ENCODE data around the gene FARS2. TPM values are rescaled to one million over a fixed set of nuclear protein-coding genes. Genes with fewer than 3 reads are reported as not detected.

Gene FARS2
- total and polyA plus RNA-seq, 9 of the 15 experiments (the other 6 are each of a cell fraction or from before 2014, with no cell fraction given): 16.5 to 62.2 (median 27.0) TPM

DNA sequence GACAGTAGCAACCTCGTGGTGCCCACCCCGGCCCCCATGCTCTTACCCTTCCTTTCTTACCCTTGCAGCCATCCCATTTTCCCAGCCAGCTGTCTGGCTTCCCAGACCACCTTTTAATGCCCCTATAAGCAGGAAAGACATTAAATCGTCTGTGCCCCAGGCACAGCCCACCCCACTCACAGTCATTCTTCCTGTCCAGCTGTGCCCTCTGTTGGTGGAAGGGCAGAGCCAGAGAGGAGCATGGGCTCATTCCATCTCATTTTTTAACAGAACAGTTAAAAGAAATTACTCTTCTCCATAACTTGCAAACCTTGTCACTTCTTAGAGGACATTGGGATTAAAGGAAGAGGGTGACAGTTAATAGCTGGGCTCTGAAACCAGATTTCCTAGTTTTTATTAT lies 504.9 kb downstream of the FARS2 start:
- DNase-seq (ENCODE audit: extremely low read depth in 1 of 4, low spot score in 3 of 4) (no peak), FAIRE-seq (no peak), ATAC-seq (no peak)
- Histone ChIP-seq H3K27me3 (ENCODE audit: control insufficient read depth in 2 of 2, insufficient read depth in 2 of 2, low read length in 2 of 2) (peaks cover 0 to 17% of the 10 kb centered on the region in 2 experiments; a peak in 1 of 5 replicates), H3K4me2 (ENCODE audit: insufficient read depth, low read length) (no peak overlapping the region), H3K4me1 (replicated peaks in 1 of 2; ENCODE audit: control insufficient read depth in 2 of 2, insufficient read depth in 2 of 2, low read length in 2 of 2) (no peaks in the 10 kb centered on the region), H3K27ac (ENCODE audit: extremely low read depth, low read depth, low read length) (no peak overlapping the region), H2AFZ (ENCODE audit: low read depth, low read length) (no peak overlapping the region), H3K9ac (ENCODE audit: insufficient read depth in 1 of 2, low read depth in 2 of 2, low read length in 2 of 2) (no peak overlapping the region), H3K4me3 (no peak overlapping the region), H3K79me2 (ENCODE audit: control insufficient read depth, insufficient read depth, low read length) (no peaks in the 10 kb centered on the region), H3K9me1 (ENCODE audit: control insufficient read depth, insufficient read depth, low read length) (no peaks in the 10 kb centered on the region), H4K20me1 (replicated peaks; ENCODE audit: control insufficient read depth, insufficient read depth, low read length) (no peaks in the 10 kb centered on the region), H3K9me3 (replicated peaks; ENCODE audit: control insufficient read depth, insufficient read depth, low read depth, low read length) (no peaks in the 10 kb centered on the region; the same call in 1 of the 2 replicates), H3K36me3 (ENCODE audit: control insufficient read depth, insufficient read depth, low read length) (no peaks in the 10 kb centered on the region)
- in situ Hi-C loops (cut with MboI) (no loop called here), intact Hi-C loops (cut with micrococcal nuclease) (loop anchor here (10.0 kb wide), 1 partner anchor 291 kb away; no protein-coding TSS in a partner anchor)
- BruUV-seq (replicated peaks): no TSS peak
- TF ChIP-seq, protein P1, sequence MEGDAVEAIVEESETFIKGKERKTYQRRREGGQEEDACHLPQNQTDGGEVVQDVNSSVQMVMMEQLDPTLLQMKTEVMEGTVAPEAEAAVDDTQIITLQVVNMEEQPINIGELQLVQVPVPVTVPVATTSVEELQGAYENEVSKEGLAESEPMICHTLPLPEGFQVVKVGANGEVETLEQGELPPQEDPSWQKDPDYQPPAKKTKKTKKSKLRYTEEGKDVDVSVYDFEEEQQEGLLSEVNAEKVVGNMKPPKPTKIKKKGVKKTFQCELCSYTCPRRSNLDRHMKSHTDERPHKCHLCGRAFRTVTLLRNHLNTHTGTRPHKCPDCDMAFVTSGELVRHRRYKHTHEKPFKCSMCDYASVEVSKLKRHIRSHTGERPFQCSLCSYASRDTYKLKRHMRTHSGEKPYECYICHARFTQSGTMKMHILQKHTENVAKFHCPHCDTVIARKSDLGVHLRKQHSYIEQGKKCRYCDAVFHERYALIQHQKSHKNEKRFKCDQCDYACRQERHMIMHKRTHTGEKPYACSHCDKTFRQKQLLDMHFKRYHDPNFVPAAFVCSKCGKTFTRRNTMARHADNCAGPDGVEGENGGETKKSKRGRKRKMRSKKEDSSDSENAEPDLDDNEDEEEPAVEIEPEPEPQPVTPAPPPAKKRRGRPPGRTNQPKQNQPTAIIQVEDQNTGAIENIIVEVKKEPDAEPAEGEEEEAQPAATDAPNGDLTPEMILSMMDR (IDR thresholded peaks at IDR 0.05 in 2 of 3, conservative IDR thresholded peaks at IDR 0.05 in 1 of 3; ENCODE audit: insufficient read depth in 2 of 3, low read depth in 1 of 3, low read length in 3 of 3): 0 out of 6 replicates have a peak, but pooled peaks of 1 of the 3 experiments have one; percentile 13
- TF ChIP-seq HMGN3 (IDR thresholded peaks at IDR 0.05; ENCODE audit: borderline replicate concordance, extremely low read depth, insufficient read length, low read depth, low read length): no peak
- no peak for TF ChIP-seq MTA1 (IDR thresholded peaks at IDR 0.05; ENCODE audit: borderline replicate concordance)
- no peak for TF ChIP-seq DNMT1 (IDR thresholded peaks at IDR 0.05)
- TF ChIP-seq RAD21 (CRISPR knock-in tag; conservative IDR thresholded peaks at IDR 0.05 in 1 of 2, IDR thresholded peaks at IDR 0.05 in 1 of 2): peak in 1 of 2 experiments; percentile 21; a peak in 1 of 4 replicates
- no peak for TF ChIP-seq ZNF41 (CRISPR knock-in tag; conservative IDR thresholded peaks at IDR 0.05)
- CTCF ChIA-PET (ENCODE audit: low intra/inter-chr PET ratio): no interaction called here
- WGBS (ENCODE audit: insufficient coverage, low coverage, missing lambda C conversion rate): 16% methylated on average over 3 of the region's 3 CpGs
- POLR2A ChIA-PET: no interaction called here
